ENCODE results near the gene ADCY7. TPM values are rescaled to one million over a fixed set of nuclear protein-coding genes. Genes with fewer than 3 reads are reported as not detected.
A peak's percentile ranks its signal among the peaks of the same experiment; 100 is the strongest.

The ADCY7 gene
- total RNA-seq, 1 experiment from 2014 or later: 34.2 TPM

- peak overlapping the region; percentile 59 to 75 for H3K4me3 ChIP-seq (replicated peaks in 1 of 2; ENCODE audit: low read depth in 1 of 2, low read length in 2 of 2)
- H3K4me1 ChIP-seq (ENCODE audit: control insufficient read depth in 1 of 2, insufficient read depth in 2 of 2, low read length in 2 of 2): peaks cover 22 to 36% of the 10 kb centered on the region in 2 experiments
- CTCF ChIA-PET: interaction anchor here (1.2 kb wide), 1 partner anchor 539 kb away, joined by 3 read pairs; no protein-coding TSS in a partner anchor
- H2AFZ ChIP-seq (ENCODE audit: low read depth, low read length, poor library complexity, severe bottlenecking): no peak overlapping the region
- POLR2A ChIA-PET: no interaction called here
- DNase-seq (ENCODE audit: low read depth, low spot score): no peak
- no peak overlapping the region for H3K27ac ChIP-seq (ENCODE audit: low read depth, low read length)
- 0 out of 2 replicates have a peak, but pooled peaks cover 3% of the 10 kb centered on the region for H3K79me2 ChIP-seq (ENCODE audit: insufficient read depth, low read length)
- no TSS peak for BruUV-seq (replicated peaks)
- no peaks in the 10 kb centered on the region for H3K36me3 ChIP-seq (ENCODE audit: control insufficient read depth in 1 of 2, insufficient read depth in 2 of 2, low read length in 2 of 2)
- TF ChIP-seq CTCF (IDR thresholded peaks at IDR 0.05 in 2 of 3, conservative IDR thresholded peaks at IDR 0.05 in 1 of 3; ENCODE audit: borderline replicate concordance in 1 of 3, insufficient read depth in 1 of 3, low read depth in 2 of 3, low read length in 2 of 3): no peak
- no peak for TF ChIP-seq ZFX (IDR thresholded peaks at IDR 0.05)
- H3K4me2 ChIP-seq (ENCODE audit: low read length): peak overlapping the region; percentile 96
- H4K20me1 ChIP-seq (ENCODE audit: insufficient read depth): no peaks in the 10 kb centered on the region
- H3K27me3 ChIP-seq (ENCODE audit: insufficient read depth, low read length): no peaks in the 10 kb centered on the region
- intact Hi-C loops (cut with micrococcal nuclease): no loop called here
- H3K9me3 ChIP-seq (ENCODE audit: control insufficient read depth in 1 of 2, insufficient read depth in 1 of 2, low read depth in 1 of 2, low read length in 2 of 2): no peaks in the 10 kb centered on the region
- no peaks in the 10 kb centered on the region for H3K9me2 ChIP-seq (ENCODE audit: insufficient read depth)
- RAD21 ChIA-PET (ENCODE audit: low non-redundant PET in 1 of 2, low total read pairs in 2 of 2, uncharacterized antibody in 2 of 2, unreplicated experiment in 2 of 2): no interaction called here
- peak overlapping the region; percentile 78 for H3K9ac ChIP-seq (ENCODE audit: low read length)
- no peak for ATAC-seq
Observed at GRCh38 chr16:50267151-50267631, 840 bp downstream of the ADCY7 start.

GRCh38 chr16:50267651-50268050, 1.3 kb downstream of the ADCY7 start:
- no peaks in the 10 kb centered on the region for H3K9me2 ChIP-seq (ENCODE audit: insufficient read depth)
- H3K4me3 ChIP-seq (replicated peaks in 1 of 2; ENCODE audit: low read depth in 1 of 2, low read length in 2 of 2): 0 out of 4 replicates have a peak overlapping the region, but pooled peaks of 1 of the 2 experiments have one; percentile 75
- ATAC-seq (no peak), DNase-seq (ENCODE audit: low read depth, low spot score) (no peak)
- no peak overlapping the region for H3K9ac ChIP-seq (ENCODE audit: low read length)
- no peaks in the 10 kb centered on the region for H4K20me1 ChIP-seq (ENCODE audit: insufficient read depth)
- H3K9me3 ChIP-seq (ENCODE audit: control insufficient read depth in 1 of 2, insufficient read depth in 1 of 2, low read depth in 1 of 2, low read length in 2 of 2): no peaks in the 10 kb centered on the region
- POLR2A ChIA-PET: no interaction called here
- no peaks in the 10 kb centered on the region for H3K27me3 ChIP-seq (ENCODE audit: insufficient read depth, low read length)
- no TSS peak for BruUV-seq (replicated peaks)
- RAD21 ChIA-PET (ENCODE audit: low non-redundant PET in 1 of 2, low total read pairs in 2 of 2, uncharacterized antibody in 2 of 2, unreplicated experiment in 2 of 2): no interaction called here
- 0 out of 2 replicates have a peak, but pooled peaks cover 3% of the 10 kb centered on the region for H3K79me2 ChIP-seq (ENCODE audit: insufficient read depth, low read length)
- intact Hi-C loops (cut with micrococcal nuclease): no loop called here
- H2AFZ ChIP-seq (ENCODE audit: low read depth, low read length, poor library complexity, severe bottlenecking): no peak overlapping the region
- H3K4me2 ChIP-seq (ENCODE audit: low read length): peak overlapping the region; percentile 96
- CTCF ChIA-PET: no interaction called here
- H3K36me3 ChIP-seq (ENCODE audit: control insufficient read depth in 1 of 2, insufficient read depth in 2 of 2, low read length in 2 of 2): no peaks in the 10 kb centered on the region
- no peak overlapping the region for H3K27ac ChIP-seq (ENCODE audit: low read depth, low read length)
- peaks cover 22 to 36% of the 10 kb centered on the region in 2 experiments for H3K4me1 ChIP-seq (ENCODE audit: control insufficient read depth in 1 of 2, insufficient read depth in 2 of 2, low read length in 2 of 2)
- TF ChIP-seq EGR1 (IDR thresholded peaks at IDR 0.05; ENCODE audit: low read depth) (no peak), SRF (IDR thresholded peaks at IDR 0.05; ENCODE audit: low read depth) (no peak), YY1 (IDR thresholded peaks at IDR 0.05; ENCODE audit: extremely low read depth, insufficient replicate concordance, low read depth, low read length) (no peak), FOSL1 (IDR thresholded peaks at IDR 0.05; ENCODE audit: low read depth) (no peak), REST (IDR thresholded peaks at IDR 0.05; ENCODE audit: low read depth) (no peak), ZBTB33 (IDR thresholded peaks at IDR 0.05; ENCODE audit: extremely low read depth, insufficient replicate concordance, low read length) (no peak), EZH2phosphoT487 (IDR thresholded peaks at IDR 0.05; ENCODE audit: borderline replicate concordance) (no peak), RAD21 (IDR thresholded peaks at IDR 0.05; ENCODE audit: low read depth) (no peak), CBX3 (IDR thresholded peaks at IDR 0.05; ENCODE audit: low read depth) (no peak), SIN3A (IDR thresholded peaks at IDR 0.05; ENCODE audit: low read depth) (no peak), MAX (IDR thresholded peaks at IDR 0.05) (no peak)
